Activated T-cell treated with anti-CD3 and anti-CD28 coated beads, Interleukin-2, amount 50 U/mL, for 24 hours (primary cell): Measurements from ENCODE around the gene HPRT1.

Source experiments
- DNase-seq: peaks from one replicate; pipeline ENCODE4 v3.0.0-alpha.2; 2020
- H3K27ac Mint-ChIP-seq: 2 replicates; pipeline ENCODE4 v1.8.0; 2020; ENCODE audit warnings: mild to moderate bottlenecking, mixed read lengths
- H3K27me3 Mint-ChIP-seq: 2 replicates; pipeline ENCODE4 v1.8.0; 2020; ENCODE audit warnings: mixed read lengths
- H3K36me3 Mint-ChIP-seq: 2 replicates; pipeline ENCODE4 v1.8.0; 2020; ENCODE audit warnings: low read depth, mixed read lengths
- H3K4me1 Mint-ChIP-seq: 2 replicates; pipeline ENCODE4 v1.8.0; 2020; ENCODE audit warnings: low read depth, mixed read lengths
- H3K4me3 Mint-ChIP-seq: 2 replicates; pipeline ENCODE4 v1.8.0; 2020; ENCODE audit warnings: mild to moderate bottlenecking, moderate library complexity, mixed read lengths
- H3K9me3 Mint-ChIP-seq: 2 replicates; pipeline ENCODE4 v1.8.0; 2020; ENCODE audit warnings: mixed read lengths

The HPRT1 gene

GRCh38 chrX:134543288-134543687, 83.3 kb downstream of the HPRT1 start:
- H3K27ac Mint-ChIP-seq: no peak overlapping the region
- no peaks in the 10 kb centered on the region for H3K9me3 Mint-ChIP-seq
- H3K36me3 Mint-ChIP-seq: no peaks in the 10 kb centered on the region
- H3K27me3 Mint-ChIP-seq: peaks cover 75% of the 10 kb centered on the region
- DNase-seq: no peak
- peaks cover 5% of the 10 kb centered on the region for H3K4me1 Mint-ChIP-seq
- H3K4me3 Mint-ChIP-seq: no peak overlapping the region

GRCh38 chrX:134544135-134544512, 84.2 kb downstream of the HPRT1 start:
- H3K4me3 Mint-ChIP-seq: no peak overlapping the region
- H3K27me3 Mint-ChIP-seq: peaks cover 80% of the 10 kb centered on the region
- H3K27ac Mint-ChIP-seq: no peak overlapping the region
- no peaks in the 10 kb centered on the region for H3K36me3 Mint-ChIP-seq
- peaks cover 13% of the 10 kb centered on the region for H3K4me1 Mint-ChIP-seq
- no peak for DNase-seq
- no peaks in the 10 kb centered on the region for H3K9me3 Mint-ChIP-seq

GRCh38 chrX:134544513-134545151, 84.7 kb downstream of the HPRT1 start:
- Mint-ChIP-seq H3K27me3 (peaks cover 79% of the 10 kb centered on the region), H3K36me3 (no peaks in the 10 kb centered on the region), H3K4me1 (peaks cover 16% of the 10 kb centered on the region), H3K27ac (no peak overlapping the region), H3K4me3 (no peak overlapping the region), H3K9me3 (no peaks in the 10 kb centered on the region)
- DNase-seq: no peak

GRCh38 chrX:134545510-134545909, 85.5 kb downstream of the HPRT1 start:
- peaks cover 86% of the 10 kb centered on the region for H3K27me3 Mint-ChIP-seq
- no peaks in the 10 kb centered on the region for H3K9me3 Mint-ChIP-seq
- peaks cover 24% of the 10 kb centered on the region for H3K4me1 Mint-ChIP-seq
- H3K4me3 Mint-ChIP-seq: no peak overlapping the region
- no peak for DNase-seq
- no peak overlapping the region for H3K27ac Mint-ChIP-seq
- H3K36me3 Mint-ChIP-seq: no peaks in the 10 kb centered on the region

- DNase-seq: no peak
- H3K36me3 Mint-ChIP-seq: no peaks in the 10 kb centered on the region
- H3K9me3 Mint-ChIP-seq: no peaks in the 10 kb centered on the region
- peaks cover 84% of the 10 kb centered on the region for H3K27me3 Mint-ChIP-seq
- H3K4me3 Mint-ChIP-seq: no peak overlapping the region
- peaks cover 26% of the 10 kb centered on the region for H3K4me1 Mint-ChIP-seq
- no peak overlapping the region for H3K27ac Mint-ChIP-seq
Measured at GRCh38 chrX:134546187-134546586, 86.2 kb downstream of the HPRT1 start.

DNA sequence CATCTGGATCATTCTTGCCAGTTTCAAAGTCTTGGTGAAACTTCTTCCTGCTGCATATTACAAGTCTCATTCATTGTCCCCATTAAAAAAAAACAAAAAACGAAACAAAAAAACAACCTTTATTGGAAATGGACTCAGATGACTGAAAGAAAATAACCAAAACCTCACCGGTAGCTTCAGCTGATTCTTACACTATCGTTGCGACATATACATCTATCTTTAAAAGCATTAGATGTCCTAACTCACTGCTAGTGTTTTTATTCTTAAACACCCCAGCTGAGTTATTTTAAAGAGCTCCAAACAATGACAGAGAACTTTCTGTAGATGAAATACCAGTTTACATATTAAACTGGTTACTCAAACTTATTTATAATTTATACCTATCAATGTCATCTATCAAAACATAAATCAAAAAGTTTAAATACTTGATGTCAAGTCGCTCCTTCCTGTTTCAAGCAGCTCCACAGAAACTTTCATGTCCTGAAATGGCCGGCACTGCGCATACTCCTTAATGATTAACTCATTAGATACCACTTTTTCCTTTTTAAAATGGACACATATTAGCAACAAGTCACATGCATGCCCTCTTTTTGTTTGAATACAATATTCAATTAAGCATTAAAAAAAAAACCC, 87.2 kb downstream of the HPRT1 start:
- no peak for DNase-seq
- Mint-ChIP-seq H3K9me3 (no peaks in the 10 kb centered on the region), H3K36me3 (no peaks in the 10 kb centered on the region), H3K27me3 (peaks cover 92% of the 10 kb centered on the region), H3K4me3 (no peak overlapping the region), H3K27ac (no peak overlapping the region), H3K4me1 (peaks cover 26% of the 10 kb centered on the region)

DNA sequence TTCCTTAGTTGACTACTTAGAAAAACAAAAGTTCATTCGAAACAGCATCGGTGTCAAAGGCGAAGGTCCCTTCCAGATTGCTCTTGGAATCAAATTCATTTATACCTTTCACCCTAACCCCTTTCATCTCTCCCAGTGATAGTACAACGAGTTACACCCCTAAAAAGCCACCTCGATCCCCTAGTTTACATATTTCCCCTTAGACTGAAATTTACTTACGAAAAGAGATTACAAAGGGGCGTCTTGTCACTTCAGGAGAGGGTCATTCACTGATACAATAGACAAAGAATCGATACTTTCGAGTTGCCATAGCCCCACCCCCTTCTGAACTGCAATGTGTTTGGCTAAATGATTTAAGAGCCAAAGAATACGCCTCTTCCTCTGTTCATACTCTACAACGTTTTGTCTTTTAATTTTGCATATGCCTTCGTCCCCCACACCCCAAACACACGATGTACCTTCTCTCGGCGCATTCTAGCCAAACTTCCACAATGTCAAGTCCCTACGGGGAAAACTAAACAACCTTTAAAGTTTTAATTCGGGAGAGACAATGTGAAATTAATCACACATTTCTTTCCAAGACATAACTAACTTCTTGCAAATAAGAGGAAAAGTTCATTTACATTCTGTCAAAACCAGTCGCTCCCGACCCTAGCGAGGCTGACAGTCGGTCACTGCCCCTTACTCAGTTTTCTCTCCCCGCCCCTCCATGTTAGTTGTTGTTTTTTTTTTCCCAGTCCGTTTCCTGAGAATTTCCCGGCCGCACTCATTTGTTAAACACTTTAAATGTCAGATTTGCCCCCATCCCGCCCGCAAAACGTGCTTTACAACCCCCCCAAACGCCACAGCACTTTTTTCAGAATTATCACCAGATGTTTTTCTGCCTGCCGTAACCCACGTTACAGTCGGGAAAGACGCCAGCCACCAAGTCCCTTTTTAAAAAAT, 88.6 kb downstream of the HPRT1 start:
- H3K4me3 Mint-ChIP-seq: peak overlapping the region; percentile 81
- no peak for DNase-seq

More for the DNA sequence above, 88.6 kb downstream of the HPRT1 start:
- Mint-ChIP-seq H3K9me3 (no peaks in the 10 kb centered on the region), H3K27ac (peak overlapping the region; percentile 71), H3K4me1 (peaks cover 26% of the 10 kb centered on the region), H3K27me3 (peaks cover 90% of the 10 kb centered on the region), H3K36me3 (no peaks in the 10 kb centered on the region)
